GM12801 (cell line): ENCODE measurements around the gene CAPZA3.

ENCODE experiments used
- TF ChIP-seq, protein P1 (sequence below): IDR thresholded peaks from one replicate; pipeline ENCODE4 v1.5.1; 2011; ENCODE audit warnings: control low read depth; ENCODE audit not compliant: insufficient read length; ENCODE audit errors: extremely low read depth

Gene CAPZA3

GRCh38 chr12:18731156-18731555 is 6.8 kb upstream of the CAPZA3 start:
- TF ChIP-seq, protein P1, sequence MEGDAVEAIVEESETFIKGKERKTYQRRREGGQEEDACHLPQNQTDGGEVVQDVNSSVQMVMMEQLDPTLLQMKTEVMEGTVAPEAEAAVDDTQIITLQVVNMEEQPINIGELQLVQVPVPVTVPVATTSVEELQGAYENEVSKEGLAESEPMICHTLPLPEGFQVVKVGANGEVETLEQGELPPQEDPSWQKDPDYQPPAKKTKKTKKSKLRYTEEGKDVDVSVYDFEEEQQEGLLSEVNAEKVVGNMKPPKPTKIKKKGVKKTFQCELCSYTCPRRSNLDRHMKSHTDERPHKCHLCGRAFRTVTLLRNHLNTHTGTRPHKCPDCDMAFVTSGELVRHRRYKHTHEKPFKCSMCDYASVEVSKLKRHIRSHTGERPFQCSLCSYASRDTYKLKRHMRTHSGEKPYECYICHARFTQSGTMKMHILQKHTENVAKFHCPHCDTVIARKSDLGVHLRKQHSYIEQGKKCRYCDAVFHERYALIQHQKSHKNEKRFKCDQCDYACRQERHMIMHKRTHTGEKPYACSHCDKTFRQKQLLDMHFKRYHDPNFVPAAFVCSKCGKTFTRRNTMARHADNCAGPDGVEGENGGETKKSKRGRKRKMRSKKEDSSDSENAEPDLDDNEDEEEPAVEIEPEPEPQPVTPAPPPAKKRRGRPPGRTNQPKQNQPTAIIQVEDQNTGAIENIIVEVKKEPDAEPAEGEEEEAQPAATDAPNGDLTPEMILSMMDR: no peak

DNA sequence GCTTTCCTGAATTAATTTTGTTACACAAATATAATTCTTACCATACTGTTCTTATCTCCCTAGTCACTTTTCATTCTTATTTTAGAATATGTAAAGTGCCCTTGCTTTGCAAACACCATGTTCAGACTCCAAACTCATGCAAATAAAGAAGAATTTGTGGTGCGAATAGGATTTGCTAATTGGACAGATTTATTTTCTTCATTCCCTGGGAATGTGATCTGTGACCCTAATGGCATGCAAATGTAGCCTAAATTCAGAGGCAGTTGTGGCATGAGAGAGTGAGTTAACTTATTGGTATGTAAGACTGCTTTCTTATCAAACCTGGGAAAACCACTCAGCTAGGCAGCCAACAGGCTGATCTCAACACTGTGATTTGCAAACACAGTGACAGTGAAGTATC is 10.0 kb downstream of the CAPZA3 start:
- TF ChIP-seq, protein P1: no peak

DNA sequence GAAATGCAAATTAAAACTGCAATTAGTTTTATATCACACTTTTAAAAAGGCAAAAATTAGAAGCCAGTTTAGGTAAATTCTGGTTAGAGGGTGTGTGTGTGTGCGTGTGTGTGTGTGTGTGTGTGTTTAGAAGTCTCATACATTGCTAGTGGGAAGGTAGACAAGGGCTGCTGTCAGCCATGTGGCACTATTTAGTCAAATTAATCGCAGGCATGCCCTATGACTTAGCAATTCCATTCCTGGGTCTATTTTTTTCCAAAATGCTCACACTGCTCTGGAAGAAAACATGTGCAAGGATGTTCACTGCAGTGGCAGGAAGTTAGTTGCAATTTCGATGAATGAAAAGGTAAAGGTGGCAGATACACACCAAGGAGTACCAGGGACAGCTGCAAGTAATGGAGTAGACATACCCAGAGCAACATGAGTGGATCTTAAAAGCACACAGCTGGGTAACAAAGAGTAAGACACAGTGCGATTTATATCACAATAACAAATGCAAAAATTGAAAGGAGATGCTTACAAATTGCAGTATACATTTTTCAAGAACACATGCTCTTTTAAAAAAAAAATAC is 11.6 kb downstream of the CAPZA3 start:
- TF ChIP-seq, protein P1: no peak

DNA sequence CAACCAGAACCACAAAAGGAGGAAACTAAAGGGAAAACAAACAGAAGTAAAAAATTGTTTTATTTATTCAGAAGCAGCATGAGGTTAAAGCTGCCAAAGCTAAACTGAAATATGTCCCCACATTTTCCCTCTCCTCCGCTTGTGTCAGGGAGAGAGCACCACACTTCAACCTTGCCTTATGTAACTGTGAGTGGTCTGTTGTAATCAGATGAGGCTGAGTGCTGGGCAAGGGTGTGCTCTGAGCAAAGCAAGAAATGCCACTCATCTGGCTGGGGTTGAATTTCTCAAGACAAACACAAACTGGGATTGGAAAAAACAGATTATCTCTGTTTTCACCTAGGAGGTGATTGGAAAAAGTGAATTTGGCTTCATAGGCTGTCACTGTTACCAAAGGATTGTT is 12.2 kb downstream of the CAPZA3 start:
- TF ChIP-seq, protein P1: no peak

- TF ChIP-seq, protein P1: no peak
Measured at GRCh38 chr12:18751866-18752265, 13.9 kb downstream of the CAPZA3 start.

GRCh38 chr12:18752280-18752920 is 14.5 kb downstream of the CAPZA3 start:
- TF ChIP-seq, protein P1: no peak

DNA sequence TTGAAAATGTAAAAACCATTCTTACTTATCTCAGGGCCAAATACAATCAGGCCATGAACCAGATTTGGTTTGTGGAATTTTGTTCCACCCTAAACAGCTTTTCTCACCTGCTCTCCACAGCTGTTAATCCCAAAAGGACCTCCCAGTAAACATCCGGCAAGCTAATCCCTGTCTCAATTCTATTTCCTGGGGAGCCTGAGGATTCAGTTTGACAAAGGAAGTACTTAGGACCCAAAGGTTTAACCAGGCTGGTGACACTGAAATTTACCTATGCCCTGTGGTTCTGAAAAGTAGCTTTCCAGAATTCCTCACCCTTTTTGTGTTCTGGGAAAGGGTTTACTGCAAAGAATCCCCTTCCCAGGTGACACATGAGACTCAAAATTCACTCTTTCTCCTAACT is 15.0 kb downstream of the CAPZA3 start:
- TF ChIP-seq, protein P1: no peak
